Stimulated activated CD4-positive, alpha-beta T cell treated with anti-CD3 and anti-CD28 coated beads, Interleukin-1b, Interleukin-23, amount 100 ng/mL, for 24 hours (primary cell): Measurements from ENCODE around the gene EXOSC3.
"Not testable (repeated sequence)": the region's sequence is repeated elsewhere in the genome, so short reads cannot be mapped to it uniquely, and the experiment has no call there.

Experiments used
- DNase-seq, 4 experiments: peaks; one replicate each; pipeline ENCODE4 v3.0.0-alpha.2; 2020; ENCODE audit warnings: low read depth in 4 of 4, low spot score in 1 of 4

EXOSC3 gene

DNA sequence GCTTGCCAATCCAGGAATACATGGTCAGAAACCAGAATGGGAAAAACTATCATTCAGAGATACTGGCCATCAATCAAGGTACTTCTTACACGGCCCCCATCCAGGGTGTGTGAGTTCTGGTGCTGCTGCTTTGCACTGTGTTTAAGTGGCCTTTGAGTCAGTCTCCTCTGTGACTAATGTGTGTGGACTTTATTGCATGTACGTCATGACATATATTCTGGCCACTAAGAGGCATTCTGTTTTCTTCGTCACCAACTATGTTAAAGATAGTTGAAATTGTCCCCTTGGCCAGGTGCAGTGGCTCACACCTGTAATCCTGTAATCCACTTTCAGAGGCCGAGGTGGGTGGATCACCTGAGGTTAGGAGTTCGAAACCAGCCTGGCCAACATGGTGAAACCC lies 8.5 kb downstream of the EXOSC3 start:
- DNase-seq, result no peak

- DNase-seq, result no peak
These were observed 9.5 kb downstream of the EXOSC3 start for GRCh38 chr9:37775216-37775919.

- DNase-seq, result no peak
These were observed 14.9 kb downstream of the EXOSC3 start for GRCh38 chr9:37769995-37770394.

GRCh38 chr9:37769306-37769705 lies 15.6 kb downstream of the EXOSC3 start:
- no peak for DNase-seq

DNA sequence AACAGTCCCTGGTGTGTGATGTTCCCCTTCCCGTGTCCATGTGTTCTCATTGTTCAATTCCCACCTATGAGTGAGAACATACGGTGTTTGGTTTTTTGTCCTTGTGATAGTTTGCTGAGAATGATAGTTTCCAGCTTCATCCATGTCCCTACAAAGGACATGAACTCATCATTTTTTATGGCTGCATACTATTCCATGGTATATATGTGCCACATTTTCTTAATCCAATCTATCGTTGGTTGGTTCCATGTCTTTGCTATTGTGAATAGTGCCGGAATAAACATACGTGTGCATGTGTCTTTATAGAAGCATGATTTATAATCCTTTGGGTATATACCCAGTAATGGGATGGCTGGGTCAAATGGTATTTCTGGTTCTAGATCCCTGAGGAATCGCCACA lies 19.6 kb downstream of the EXOSC3 start:
- not testable (repeated sequence) for DNase-seq

DNA sequence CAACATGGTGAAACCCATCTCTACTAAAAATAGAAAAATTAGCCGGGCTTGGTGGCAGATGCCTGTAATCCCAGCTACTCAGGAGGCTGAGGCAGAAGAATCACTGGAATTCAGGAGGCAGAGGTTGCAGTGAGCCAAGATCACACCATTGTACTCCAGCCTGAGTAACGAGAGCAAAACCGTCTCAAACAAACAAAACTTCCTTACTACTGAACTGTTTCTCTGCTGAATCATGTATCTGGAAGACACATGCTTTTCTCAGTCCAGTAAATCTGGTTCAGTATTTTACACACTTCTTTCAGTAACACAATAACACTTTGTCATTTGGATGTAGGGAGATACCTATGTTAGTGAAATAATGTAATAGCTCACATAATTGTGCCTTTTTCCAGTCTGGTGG lies 23.4 kb downstream of the EXOSC3 start:
- no peak for DNase-seq

GRCh38 chr9:37760416-37761161 lies 24.3 kb downstream of the EXOSC3 start:
- no peak for DNase-seq

GRCh38 chr9:37758747-37759146 lies 26.1 kb downstream of the EXOSC3 start:
- no peak for DNase-seq

DNA sequence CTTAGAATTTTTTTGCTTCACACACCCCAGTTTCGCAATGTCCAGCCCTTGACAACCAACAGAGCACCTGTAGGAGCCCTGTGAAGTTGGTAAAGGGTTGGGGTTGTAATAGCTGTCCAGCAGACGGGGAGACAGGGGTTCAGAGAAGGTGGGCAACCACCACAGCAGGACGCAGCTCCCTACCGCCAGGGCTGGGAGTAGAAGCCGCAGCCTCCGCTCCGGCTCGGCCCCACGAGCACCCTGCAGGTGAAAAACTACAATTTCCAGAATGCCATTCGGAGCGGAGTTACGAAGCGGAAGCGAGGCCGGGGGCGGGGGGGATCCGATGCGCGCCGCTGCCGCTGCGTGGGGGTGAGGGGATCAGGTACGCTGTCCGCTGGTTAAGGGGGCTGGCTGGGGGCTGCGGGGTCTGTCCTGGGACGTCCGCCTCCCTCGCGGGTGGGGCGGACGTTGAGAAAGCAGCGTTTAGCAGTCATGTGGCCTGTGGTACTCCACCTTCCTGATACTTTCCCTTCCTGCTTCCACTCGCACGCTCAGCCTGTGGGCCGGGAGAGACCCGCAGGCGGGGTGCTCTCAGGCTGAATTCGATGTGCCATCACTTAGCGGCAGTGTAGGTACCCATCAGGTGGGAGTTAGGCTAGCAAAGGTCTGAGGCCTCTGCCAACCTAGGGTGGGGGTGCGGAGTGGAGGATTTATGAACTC lies 31.2 kb downstream of the EXOSC3 start, which contains the start of gene TRMT10B:
Gene TRMT10B, plus strand, starts transcription at position 317 of the 702 bp plus-strand sequence. CDS start 8,127 bp downstream, outside the sequence.
- DNase-seq, result peak; percentile 41 to 73 (median 60)

DNA sequence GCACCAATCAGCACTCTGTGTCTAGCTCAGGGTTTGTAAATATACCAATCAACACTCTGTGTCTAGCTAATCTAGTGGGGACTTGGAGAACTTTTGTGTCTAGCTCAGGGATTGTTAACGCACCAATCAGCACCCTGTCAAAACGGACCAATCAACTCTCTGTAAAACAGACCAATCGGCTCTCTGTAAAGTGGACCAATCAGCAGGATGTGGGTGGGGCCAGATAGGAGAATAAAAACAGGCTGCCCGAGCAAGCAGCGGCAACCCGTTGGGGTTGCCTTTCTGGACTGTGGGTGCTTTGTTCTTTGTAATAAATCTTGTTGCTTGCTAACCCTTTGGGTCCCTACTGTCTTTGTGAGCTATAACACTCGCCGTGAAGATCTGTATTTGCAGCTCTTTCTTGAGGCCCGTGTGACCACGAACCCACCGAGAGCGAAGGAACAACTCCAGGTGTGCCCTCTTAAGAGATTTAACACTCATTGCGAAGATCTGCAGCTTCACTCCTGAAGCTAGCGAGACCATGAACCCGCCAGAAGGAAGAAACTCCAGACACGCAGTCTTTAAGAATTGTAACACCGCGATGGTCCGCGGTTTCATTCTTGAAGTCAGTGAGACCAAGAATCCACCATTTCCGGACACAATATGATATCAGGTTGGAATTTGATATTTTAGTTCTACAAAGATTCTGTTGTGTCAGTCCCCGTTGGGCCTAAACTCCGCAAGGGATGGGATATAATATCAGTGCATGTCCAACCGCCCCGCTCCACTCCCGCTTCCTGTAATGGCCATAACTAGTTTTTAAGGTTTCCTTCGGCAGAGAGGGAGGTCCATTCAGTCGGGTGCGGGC lies 32.0 kb downstream of the EXOSC3 start:
- no peak for DNase-seq

- DNase-seq, result not testable (repeated sequence)
These were observed 32.8 kb downstream of the EXOSC3 start for GRCh38 chr9:37752112-37752511.

DNA sequence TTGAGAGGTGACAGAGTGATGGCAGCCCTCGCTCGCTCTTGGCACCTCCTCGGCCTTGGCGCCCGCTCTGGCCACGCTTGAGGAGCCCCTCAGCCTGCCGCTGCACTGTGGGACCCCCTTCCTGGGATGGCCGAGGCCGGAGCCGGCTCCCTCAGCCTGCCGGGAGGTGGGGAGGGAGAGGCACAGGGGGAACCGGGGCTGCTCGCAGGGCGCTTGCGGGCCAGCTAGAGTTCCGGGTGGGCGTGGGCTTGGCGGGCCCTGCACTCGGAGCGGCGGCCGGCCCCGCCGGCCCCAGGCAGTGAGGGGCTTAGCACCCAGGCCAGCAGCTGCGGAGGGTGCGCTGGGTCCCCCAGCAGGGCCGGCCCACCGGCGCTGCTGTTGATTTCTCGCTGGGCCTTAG lies 33.2 kb downstream of the EXOSC3 start:
- not testable (repeated sequence) for DNase-seq

GRCh38 chr9:37751186-37751585 lies 33.7 kb downstream of the EXOSC3 start:
- no peak for DNase-seq

- DNase-seq, result no peak
These were observed 35.7 kb downstream of the EXOSC3 start for GRCh38 chr9:37749129-37749528.

- peak; percentile 13 to 43 (median 29) for DNase-seq
These were observed 37.6 kb downstream of the EXOSC3 start for GRCh38 chr9:37747271-37747753.

GRCh38 chr9:37746448-37747270 lies 38.2 kb downstream of the EXOSC3 start:
- no peak for DNase-seq

DNA sequence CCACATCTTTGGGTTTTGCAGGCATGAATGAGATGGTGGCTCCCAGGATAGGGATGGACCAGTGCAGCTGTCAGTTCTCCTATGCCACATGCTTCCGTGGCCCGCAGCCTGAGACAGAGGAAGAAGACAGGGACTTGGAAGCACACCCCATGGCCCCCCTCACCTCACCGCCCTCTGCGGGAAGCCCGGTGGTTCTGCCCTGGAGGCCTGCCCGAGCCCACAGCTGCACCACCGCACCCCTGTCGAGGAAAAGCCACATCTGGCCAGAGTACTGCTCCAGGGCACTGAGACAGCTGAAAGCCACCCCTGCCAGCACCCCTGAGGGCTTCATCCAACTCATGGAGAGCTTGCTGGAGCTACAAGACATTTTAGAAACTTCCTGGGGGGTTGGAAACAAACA lies 38.9 kb downstream of the EXOSC3 start:
- DNase-seq, result no peak

GRCh38 chr9:37740631-37741328 lies 44.1 kb downstream of the EXOSC3 start:
- no peak for DNase-seq

DNA sequence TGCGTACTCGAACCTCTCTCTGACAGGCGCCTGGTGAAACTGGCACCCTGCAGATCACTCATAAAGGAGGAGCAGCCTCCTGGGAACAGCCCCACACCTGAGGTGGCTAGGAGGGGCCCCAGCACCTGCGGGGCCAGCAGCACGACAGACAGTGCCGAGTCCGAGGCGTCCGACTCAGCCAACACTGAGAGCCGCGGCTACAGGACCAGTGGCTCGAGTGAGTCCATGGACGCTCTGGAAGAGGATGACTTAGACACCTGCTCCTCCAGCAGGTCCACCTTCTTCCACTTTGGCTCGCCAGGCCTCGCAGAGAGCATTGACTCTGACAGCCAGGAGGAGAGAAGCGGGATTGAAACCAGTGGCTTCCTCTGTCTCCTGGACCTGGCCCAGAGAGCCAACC lies 44.7 kb downstream of the EXOSC3 start:
- no peak for DNase-seq
